ENCODE data around the gene FER. TPM values are rescaled to one million over a fixed set of nuclear protein-coding genes. Genes with fewer than 3 reads are reported as not detected.

Gene FER
- total RNA-seq, 2 experiments from 2014 or later, result 9.4 to 10.0 TPM

DNA sequence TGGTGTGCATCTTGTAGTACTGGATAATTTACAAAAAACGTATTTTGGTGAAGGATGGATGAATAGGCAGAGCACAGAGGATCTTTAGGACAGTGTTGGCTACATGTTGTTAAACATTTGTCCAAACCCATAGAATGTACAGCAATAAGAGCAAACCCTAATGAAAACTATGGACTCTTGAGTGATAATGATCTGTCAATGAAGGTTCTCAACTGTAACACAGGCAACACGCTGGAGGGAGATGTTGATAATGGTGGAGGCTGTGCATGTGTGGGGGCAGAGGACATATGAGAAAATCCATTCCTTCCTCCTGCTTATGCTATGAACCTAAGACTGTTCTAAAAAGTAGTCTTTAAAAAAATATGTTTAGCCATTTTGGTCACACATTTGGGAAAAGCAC is 194.0 kb downstream of the FER start:
- Histone ChIP-seq H3K4me2 (ENCODE audit: low read length) (no peak overlapping the region), H3K4me1 (ENCODE audit: insufficient read depth, low read length, poor library complexity, severe bottlenecking) (no peaks in the 10 kb centered on the region), H3K9me2 (ENCODE audit: insufficient read depth, low read length) (no peaks in the 10 kb centered on the region), H2AFZ (ENCODE audit: low read length) (no peak overlapping the region), H3K4me3 (ENCODE audit: low read depth, low read length, poor library complexity, severe bottlenecking) (no peak overlapping the region), H4K20me1 (ENCODE audit: insufficient read depth, low read length) (no peaks in the 10 kb centered on the region), H3K79me2 (ENCODE audit: insufficient read depth, low read depth, low read length) (no peaks in the 10 kb centered on the region), H3K36me3 (ENCODE audit: insufficient read depth, low read length) (no peaks in the 10 kb centered on the region), H3K27ac (ENCODE audit: low read depth, low read length, poor library complexity, severe bottlenecking) (no peak overlapping the region), H3K9me3 (ENCODE audit: low read length) (no peaks in the 10 kb centered on the region)
- ChIA-PET POLR2A (no interaction called here), CTCF (ENCODE audit: unreplicated experiment) (no interaction called here)
- no peak for DNase-seq (ENCODE audit: low spot score)
- no TSS peak for BruUV-seq (replicated peaks)
- intact Hi-C loops (cut with micrococcal nuclease; ENCODE audit: unreplicated experiment), result no loop called here
- TF ChIP-seq EZH2phosphoT487 (IDR thresholded peaks at IDR 0.05; ENCODE audit: borderline replicate concordance, low read depth, low read length), result no peak
- TF ChIP-seq, protein P1, sequence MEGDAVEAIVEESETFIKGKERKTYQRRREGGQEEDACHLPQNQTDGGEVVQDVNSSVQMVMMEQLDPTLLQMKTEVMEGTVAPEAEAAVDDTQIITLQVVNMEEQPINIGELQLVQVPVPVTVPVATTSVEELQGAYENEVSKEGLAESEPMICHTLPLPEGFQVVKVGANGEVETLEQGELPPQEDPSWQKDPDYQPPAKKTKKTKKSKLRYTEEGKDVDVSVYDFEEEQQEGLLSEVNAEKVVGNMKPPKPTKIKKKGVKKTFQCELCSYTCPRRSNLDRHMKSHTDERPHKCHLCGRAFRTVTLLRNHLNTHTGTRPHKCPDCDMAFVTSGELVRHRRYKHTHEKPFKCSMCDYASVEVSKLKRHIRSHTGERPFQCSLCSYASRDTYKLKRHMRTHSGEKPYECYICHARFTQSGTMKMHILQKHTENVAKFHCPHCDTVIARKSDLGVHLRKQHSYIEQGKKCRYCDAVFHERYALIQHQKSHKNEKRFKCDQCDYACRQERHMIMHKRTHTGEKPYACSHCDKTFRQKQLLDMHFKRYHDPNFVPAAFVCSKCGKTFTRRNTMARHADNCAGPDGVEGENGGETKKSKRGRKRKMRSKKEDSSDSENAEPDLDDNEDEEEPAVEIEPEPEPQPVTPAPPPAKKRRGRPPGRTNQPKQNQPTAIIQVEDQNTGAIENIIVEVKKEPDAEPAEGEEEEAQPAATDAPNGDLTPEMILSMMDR (conservative IDR thresholded peaks at IDR 0.05; ENCODE audit: low read length), result no peak

DNA sequence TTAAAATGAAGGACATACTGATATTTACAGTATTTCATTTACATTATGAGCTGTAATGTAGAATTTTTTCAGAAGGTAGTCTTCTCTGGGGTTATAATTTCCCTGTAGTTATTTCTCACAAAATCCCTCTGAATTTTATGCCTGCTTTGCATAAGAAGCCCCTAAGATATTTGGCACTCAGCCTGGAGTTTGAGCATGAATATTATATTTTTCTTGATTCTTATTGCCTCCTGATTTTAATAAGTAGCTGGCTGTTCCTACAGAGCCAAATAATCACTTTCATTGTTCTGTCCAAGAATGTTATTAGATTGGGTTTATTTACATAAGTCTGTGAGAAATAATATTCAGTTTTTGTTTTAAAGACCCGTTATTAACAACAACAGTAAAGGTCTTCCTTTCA is 195.0 kb downstream of the FER start:
- BruUV-seq (replicated peaks), result no TSS peak
- Histone ChIP-seq H3K79me2 (ENCODE audit: insufficient read depth, low read depth, low read length) (no peaks in the 10 kb centered on the region), H4K20me1 (ENCODE audit: insufficient read depth, low read length) (no peaks in the 10 kb centered on the region), H3K9me3 (ENCODE audit: low read length) (no peaks in the 10 kb centered on the region), H2AFZ (ENCODE audit: low read length) (no peak overlapping the region), H3K27ac (ENCODE audit: low read depth, low read length, poor library complexity, severe bottlenecking) (no peak overlapping the region), H3K4me2 (ENCODE audit: low read length) (no peak overlapping the region), H3K4me3 (ENCODE audit: low read depth, low read length, poor library complexity, severe bottlenecking) (no peak overlapping the region), H3K4me1 (ENCODE audit: insufficient read depth, low read length, poor library complexity, severe bottlenecking) (no peaks in the 10 kb centered on the region), H3K36me3 (ENCODE audit: insufficient read depth, low read length) (no peaks in the 10 kb centered on the region), H3K9me2 (ENCODE audit: insufficient read depth, low read length) (no peaks in the 10 kb centered on the region)
- TF ChIP-seq, protein P1 (conservative IDR thresholded peaks at IDR 0.05; ENCODE audit: low read length), result no peak
- no peak for TF ChIP-seq EZH2phosphoT487 (IDR thresholded peaks at IDR 0.05; ENCODE audit: borderline replicate concordance, low read depth, low read length)
- ChIA-PET POLR2A (no interaction called here), CTCF (ENCODE audit: unreplicated experiment) (no interaction called here)
- intact Hi-C loops (cut with micrococcal nuclease; ENCODE audit: unreplicated experiment), result no loop called here
- no peak for DNase-seq (ENCODE audit: low spot score)

DNA sequence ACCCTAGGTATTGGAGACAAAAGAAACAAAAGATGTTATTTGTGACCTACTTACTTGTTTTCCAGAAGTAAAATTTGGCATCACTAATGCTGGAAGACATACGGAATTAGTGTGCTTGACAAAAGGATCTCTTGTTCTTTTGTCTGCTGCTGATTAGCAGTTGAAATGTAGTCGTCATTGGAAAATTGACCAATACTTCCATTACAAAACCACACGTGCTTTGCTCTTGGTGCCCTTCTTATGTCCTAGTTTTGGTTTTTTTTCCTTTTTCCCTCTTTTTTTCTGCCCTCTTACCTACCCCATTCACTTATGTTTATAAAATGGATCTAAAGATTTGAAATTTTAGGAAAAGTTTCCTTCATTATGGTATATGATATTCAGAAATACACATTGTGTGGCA is 197.4 kb downstream of the FER start:
- Histone ChIP-seq H3K4me1 (ENCODE audit: insufficient read depth, low read length, poor library complexity, severe bottlenecking) (no peaks in the 10 kb centered on the region), H3K4me3 (ENCODE audit: low read depth, low read length, poor library complexity, severe bottlenecking) (no peak overlapping the region), H3K79me2 (ENCODE audit: insufficient read depth, low read depth, low read length) (no peaks in the 10 kb centered on the region), H3K9me2 (ENCODE audit: insufficient read depth, low read length) (no peaks in the 10 kb centered on the region), H3K4me2 (ENCODE audit: low read length) (no peak overlapping the region), H2AFZ (ENCODE audit: low read length) (no peak overlapping the region), H4K20me1 (ENCODE audit: insufficient read depth, low read length) (no peaks in the 10 kb centered on the region), H3K27ac (ENCODE audit: low read depth, low read length, poor library complexity, severe bottlenecking) (no peak overlapping the region), H3K36me3 (ENCODE audit: insufficient read depth, low read length) (no peaks in the 10 kb centered on the region), H3K9me3 (ENCODE audit: low read length) (no peaks in the 10 kb centered on the region)
- TF ChIP-seq, protein P1 (conservative IDR thresholded peaks at IDR 0.05; ENCODE audit: low read length), result no peak
- no peak for TF ChIP-seq EZH2phosphoT487 (IDR thresholded peaks at IDR 0.05; ENCODE audit: borderline replicate concordance, low read depth, low read length)
- POLR2A ChIA-PET, result interaction anchor here (0.8 kb wide), 1 partner anchor 26 kb away, joined by 3 read pairs; no protein-coding TSS in a partner anchor
- intact Hi-C loops (cut with micrococcal nuclease; ENCODE audit: unreplicated experiment), result no loop called here
- BruUV-seq (replicated peaks), result no TSS peak
- no peak for DNase-seq (ENCODE audit: low spot score)
- CTCF ChIA-PET (ENCODE audit: unreplicated experiment), result no interaction called here

All from OCI-LY7 (cell line).